ENCODE results near the gene MED4.
A peak's percentile ranks its signal among the peaks of the same experiment; 100 is the strongest.

The MED4 gene

GRCh38 chr13:48096670-48097069, 1.8 kb upstream of the MED4 start:
- H3K4me3 ChIP-seq (ENCODE audit: insufficient read depth, low read depth, low read length): no peak overlapping the region
- WGBS, 2 experiments: 67 to 74% methylated on average over 1 to 3 of the region's 3 CpGs
- H3K4me1 ChIP-seq (ENCODE audit: control insufficient read depth, insufficient read depth, low read length): peaks cover 5% of the 10 kb centered on the region
- no peak overlapping the region for H3K27ac ChIP-seq (ENCODE audit: insufficient read depth, low read depth, low read length, poor library complexity, severe bottlenecking)
- H3K27me3 ChIP-seq (ENCODE audit: control insufficient read depth, insufficient read depth, low read length, poor library complexity, severe bottlenecking): no peaks in the 10 kb centered on the region
- H3K36me3 ChIP-seq (ENCODE audit: control insufficient read depth, insufficient read depth, low read length): no peaks in the 10 kb centered on the region
- H3K9me3 ChIP-seq (ENCODE audit: control insufficient read depth, low read length): no peaks in the 10 kb centered on the region

- Histone ChIP-seq H3K9me3 (ENCODE audit: control insufficient read depth, low read length) (no peaks in the 10 kb centered on the region), H3K36me3 (ENCODE audit: control insufficient read depth, insufficient read depth, low read length) (no peaks in the 10 kb centered on the region), H3K4me1 (ENCODE audit: control insufficient read depth, insufficient read depth, low read length) (peaks cover 5% of the 10 kb centered on the region), H3K4me3 (ENCODE audit: insufficient read depth, low read depth, low read length) (peak overlapping the region; percentile 64), H3K27me3 (ENCODE audit: control insufficient read depth, insufficient read depth, low read length, poor library complexity, severe bottlenecking) (no peaks in the 10 kb centered on the region), H3K27ac (ENCODE audit: insufficient read depth, low read depth, low read length, poor library complexity, severe bottlenecking) (no peak overlapping the region)
- 0% methylated on average over 14 of the region's 14 CpGs for WGBS, 2 experiments
Measured at GRCh38 chr13:48094404-48094780, 512 bp downstream of the MED4 start.

GRCh38 chr13:48093588-48093987, 1.3 kb downstream of the MED4 start:
- H3K4me3 ChIP-seq (ENCODE audit: insufficient read depth, low read depth, low read length): peak overlapping the region; percentile 64
- peaks cover 5% of the 10 kb centered on the region for H3K4me1 ChIP-seq (ENCODE audit: control insufficient read depth, insufficient read depth, low read length)
- no peaks in the 10 kb centered on the region for H3K36me3 ChIP-seq (ENCODE audit: control insufficient read depth, insufficient read depth, low read length)
- no peak overlapping the region for H3K27ac ChIP-seq (ENCODE audit: insufficient read depth, low read depth, low read length, poor library complexity, severe bottlenecking)
- no peaks in the 10 kb centered on the region for H3K9me3 ChIP-seq (ENCODE audit: control insufficient read depth, low read length)
- WGBS, 2 experiments: 87 to 92% methylated on average over 7 to 9 of the region's 9 CpGs
- no peaks in the 10 kb centered on the region for H3K27me3 ChIP-seq (ENCODE audit: control insufficient read depth, insufficient read depth, low read length, poor library complexity, severe bottlenecking)

GRCh38 chr13:48086272-48086671, 8.6 kb downstream of the MED4 start:
- Histone ChIP-seq H3K4me1 (ENCODE audit: control insufficient read depth, insufficient read depth, low read length) (no peaks in the 10 kb centered on the region), H3K27ac (ENCODE audit: insufficient read depth, low read depth, low read length, poor library complexity, severe bottlenecking) (no peak overlapping the region), H3K4me3 (ENCODE audit: insufficient read depth, low read depth, low read length) (no peak overlapping the region), H3K36me3 (ENCODE audit: control insufficient read depth, insufficient read depth, low read length) (peaks cover 4% of the 10 kb centered on the region), H3K9me3 (ENCODE audit: control insufficient read depth, low read length) (no peaks in the 10 kb centered on the region), H3K27me3 (ENCODE audit: control insufficient read depth, insufficient read depth, low read length, poor library complexity, severe bottlenecking) (no peaks in the 10 kb centered on the region)
- 79% methylated on average over 1 to 2 of the region's 2 CpGs for WGBS, 2 experiments

- 90 to 99% methylated on average over 3 to 4 of the region's 4 CpGs for WGBS, 2 experiments
- Histone ChIP-seq H3K27me3 (ENCODE audit: control insufficient read depth, insufficient read depth, low read length, poor library complexity, severe bottlenecking) (no peaks in the 10 kb centered on the region), H3K36me3 (ENCODE audit: control insufficient read depth, insufficient read depth, low read length) (peaks cover 36% of the 10 kb centered on the region), H3K4me1 (ENCODE audit: control insufficient read depth, insufficient read depth, low read length) (no peaks in the 10 kb centered on the region), H3K4me3 (ENCODE audit: insufficient read depth, low read depth, low read length) (no peak overlapping the region), H3K9me3 (ENCODE audit: control insufficient read depth, low read length) (no peaks in the 10 kb centered on the region), H3K27ac (ENCODE audit: insufficient read depth, low read depth, low read length, poor library complexity, severe bottlenecking) (no peak overlapping the region)
Measured at GRCh38 chr13:48081739-48082138, 13.2 kb downstream of the MED4 start.

- 47 to 49% methylated on average over 2 of the region's 2 CpGs for WGBS, 2 experiments
- no peak overlapping the region for H3K27ac ChIP-seq (ENCODE audit: insufficient read depth, low read depth, low read length, poor library complexity, severe bottlenecking)
- no peak overlapping the region for H3K4me3 ChIP-seq (ENCODE audit: insufficient read depth, low read depth, low read length)
- no peaks in the 10 kb centered on the region for H3K4me1 ChIP-seq (ENCODE audit: control insufficient read depth, insufficient read depth, low read length)
- H3K36me3 ChIP-seq (ENCODE audit: control insufficient read depth, insufficient read depth, low read length): peaks cover 64% of the 10 kb centered on the region
- H3K27me3 ChIP-seq (ENCODE audit: control insufficient read depth, insufficient read depth, low read length, poor library complexity, severe bottlenecking): no peaks in the 10 kb centered on the region
- no peaks in the 10 kb centered on the region for H3K9me3 ChIP-seq (ENCODE audit: control insufficient read depth, low read length)
Measured at GRCh38 chr13:48078251-48078656, 16.6 kb downstream of the MED4 start.

GRCh38 chr13:48074006-48074405, 20.9 kb downstream of the MED4 start:
- Histone ChIP-seq H3K4me1 (ENCODE audit: control insufficient read depth, insufficient read depth, low read length) (no peaks in the 10 kb centered on the region), H3K36me3 (ENCODE audit: control insufficient read depth, insufficient read depth, low read length) (peaks cover 79% of the 10 kb centered on the region), H3K27ac (ENCODE audit: insufficient read depth, low read depth, low read length, poor library complexity, severe bottlenecking) (no peak overlapping the region), H3K9me3 (ENCODE audit: control insufficient read depth, low read length) (peaks cover 11% of the 10 kb centered on the region), H3K27me3 (ENCODE audit: control insufficient read depth, insufficient read depth, low read length, poor library complexity, severe bottlenecking) (no peaks in the 10 kb centered on the region), H3K4me3 (ENCODE audit: insufficient read depth, low read depth, low read length) (no peak overlapping the region)
- WGBS, 2 experiments: 85 to 89% methylated on average over 2 of the region's 2 CpGs

- Histone ChIP-seq H3K9me3 (ENCODE audit: control insufficient read depth, low read length) (peaks cover 11% of the 10 kb centered on the region), H3K27me3 (ENCODE audit: control insufficient read depth, insufficient read depth, low read length, poor library complexity, severe bottlenecking) (no peaks in the 10 kb centered on the region), H3K4me3 (ENCODE audit: insufficient read depth, low read depth, low read length) (no peak overlapping the region), H3K4me1 (ENCODE audit: control insufficient read depth, insufficient read depth, low read length) (no peaks in the 10 kb centered on the region), H3K36me3 (ENCODE audit: control insufficient read depth, insufficient read depth, low read length) (peaks cover 72% of the 10 kb centered on the region), H3K27ac (ENCODE audit: insufficient read depth, low read depth, low read length, poor library complexity, severe bottlenecking) (no peak overlapping the region)
- 96 to 97% methylated on average over 2 of the region's 2 CpGs for WGBS, 2 experiments
Measured at GRCh38 chr13:48072787-48073186, 22.1 kb downstream of the MED4 start.

GRCh38 chr13:48072304-48072703, 22.6 kb downstream of the MED4 start:
- Histone ChIP-seq H3K9me3 (ENCODE audit: control insufficient read depth, low read length) (peaks cover 11% of the 10 kb centered on the region), H3K4me1 (ENCODE audit: control insufficient read depth, insufficient read depth, low read length) (no peaks in the 10 kb centered on the region), H3K27ac (ENCODE audit: insufficient read depth, low read depth, low read length, poor library complexity, severe bottlenecking) (no peak overlapping the region), H3K4me3 (ENCODE audit: insufficient read depth, low read depth, low read length) (no peak overlapping the region), H3K36me3 (ENCODE audit: control insufficient read depth, insufficient read depth, low read length) (peaks cover 73% of the 10 kb centered on the region), H3K27me3 (ENCODE audit: control insufficient read depth, insufficient read depth, low read length, poor library complexity, severe bottlenecking) (no peaks in the 10 kb centered on the region)
- 97 to 98% methylated on average over 3 of the region's 3 CpGs for WGBS, 2 experiments

GRCh38 chr13:48070942-48071341, 24.0 kb downstream of the MED4 start:
- Histone ChIP-seq H3K9me3 (ENCODE audit: control insufficient read depth, low read length) (peaks cover 11% of the 10 kb centered on the region), H3K27ac (ENCODE audit: insufficient read depth, low read depth, low read length, poor library complexity, severe bottlenecking) (no peak overlapping the region), H3K4me3 (ENCODE audit: insufficient read depth, low read depth, low read length) (no peak overlapping the region), H3K27me3 (ENCODE audit: control insufficient read depth, insufficient read depth, low read length, poor library complexity, severe bottlenecking) (no peaks in the 10 kb centered on the region), H3K4me1 (ENCODE audit: control insufficient read depth, insufficient read depth, low read length) (no peaks in the 10 kb centered on the region), H3K36me3 (ENCODE audit: control insufficient read depth, insufficient read depth, low read length) (peaks cover 75% of the 10 kb centered on the region)
- 83 to 89% methylated on average over 5 of the region's 5 CpGs for WGBS, 2 experiments

GRCh38 chr13:48069573-48069972, 25.3 kb downstream of the MED4 start:
- peaks cover 62% of the 10 kb centered on the region for H3K36me3 ChIP-seq (ENCODE audit: control insufficient read depth, insufficient read depth, low read length)
- peaks cover 11% of the 10 kb centered on the region for H3K9me3 ChIP-seq (ENCODE audit: control insufficient read depth, low read length)
- no peak overlapping the region for H3K27ac ChIP-seq (ENCODE audit: insufficient read depth, low read depth, low read length, poor library complexity, severe bottlenecking)
- WGBS, 2 experiments: 95 to 100% methylated on average over 1 of the region's 1 CpG
- no peaks in the 10 kb centered on the region for H3K27me3 ChIP-seq (ENCODE audit: control insufficient read depth, insufficient read depth, low read length, poor library complexity, severe bottlenecking)
- H3K4me1 ChIP-seq (ENCODE audit: control insufficient read depth, insufficient read depth, low read length): no peaks in the 10 kb centered on the region
- no peak overlapping the region for H3K4me3 ChIP-seq (ENCODE audit: insufficient read depth, low read depth, low read length)
